Upper lobe of left lung (tissue), 4 donors: ENCODE measurements around the gene SCPEP1.

Source experiments
- CTCF ChIP-seq, 6 experiments: fragments of 450-650 bp in 4 of 6; fragments of 200-600 bp in 2 of 6; sonication (generic) in 2 of 6; IDR thresholded peaks; one replicate each; pipeline ENCODE4 v1.5.1; 2016 to 2019; ENCODE audit warnings: antibody characterized with exemption in 6 of 6
- EP300 ChIP-seq, 4 donors: sonication (generic); formaldehyde crosslinking; IDR thresholded peaks; one replicate each; pipeline ENCODE4 v1.5.1; 2017; ENCODE audit warnings: antibody characterized with exemption in 4 of 4, control low read depth in 2 of 4
- POLR2A ChIP-seq, 4 donors: fragments of 450-650 bp; IDR thresholded peaks; one replicate each; pipeline ENCODE4 v1.5.1; 2016 to 2017; ENCODE audit warnings: antibody characterized with exemption in 4 of 4, mild to moderate bottlenecking in 2 of 4

DNA sequence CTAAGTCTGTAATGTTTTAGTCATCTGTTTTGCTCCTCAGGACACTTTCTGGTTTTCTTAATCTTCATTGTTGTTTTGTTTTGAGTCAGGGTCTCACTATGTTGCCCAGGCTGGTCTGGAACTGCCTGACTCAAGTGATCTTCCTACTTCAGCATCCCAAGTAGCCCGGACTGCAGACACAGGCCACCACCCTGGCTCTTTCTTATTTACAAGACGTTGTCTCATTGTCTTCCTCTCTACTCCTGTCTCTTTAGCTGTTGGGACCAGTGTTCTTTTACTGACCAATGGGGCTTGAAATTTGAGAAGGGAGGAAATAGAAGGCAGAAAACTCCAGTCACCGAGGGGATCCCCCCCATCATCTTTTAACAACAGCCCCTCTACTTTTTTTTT, 1.2 kb downstream of the SCPEP1 start:
- TF ChIP-seq CTCF (IDR thresholded peaks at IDR 0.05), result no peak
- no peak for TF ChIP-seq POLR2A (IDR thresholded peaks at IDR 0.05)
- no peak for TF ChIP-seq EP300 (IDR thresholded peaks at IDR 0.05)
